HEK293 (cell line): Measurements from ENCODE around the gene SERPINA3.

Source experiments
- GLI4 ChIP-seq: fragments of 450-650 bp; formaldehyde crosslinking; IDR thresholded peaks from 2 replicates; pipeline ENCODE4 v1.5.1; 2016; ENCODE audit warnings: missing biosample characterization, missing genetic modification characterization
- SP7 ChIP-seq: fragments of 450-650 bp; formaldehyde crosslinking; IDR thresholded peaks from 2 replicates; pipeline ENCODE4 v1.5.1; 2016; ENCODE audit warnings: missing biosample characterization, missing genetic modification characterization
- ZNF133 ChIP-seq: fragments of 450-650 bp; formaldehyde crosslinking; IDR thresholded peaks from 2 replicates; pipeline ENCODE4 v1.5.1; 2016; ENCODE audit warnings: missing biosample characterization, missing genetic modification characterization

DNA sequence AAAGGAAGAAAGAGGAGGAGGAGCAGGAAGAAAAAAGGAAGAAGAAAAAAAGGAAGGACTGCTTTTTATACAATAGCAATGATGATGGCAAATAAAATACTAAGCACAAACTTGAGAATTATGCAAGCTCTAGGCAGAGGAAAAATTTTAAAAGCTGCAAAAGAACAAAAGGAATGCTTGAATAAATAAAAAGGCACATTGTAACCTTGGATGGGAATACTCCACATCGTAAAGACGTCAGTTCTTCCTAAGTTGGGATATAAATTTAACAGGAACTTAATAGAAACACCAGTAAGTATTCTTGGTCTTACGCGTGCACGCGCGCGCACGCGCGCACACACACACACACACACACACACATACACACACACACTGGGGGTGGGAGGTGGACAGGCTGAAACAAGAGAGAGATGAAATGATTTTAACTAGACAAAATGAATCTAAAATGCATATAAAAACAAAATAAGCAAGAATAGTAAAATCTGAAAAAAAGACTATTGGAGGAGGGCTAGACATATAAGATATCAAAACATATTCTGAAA is 43.0 kb downstream of the SERPINA3 start:
- TF ChIP-seq GLI4 (no peak), ZNF133 (tag by site-specific recombination) (no peak), SP7 (no peak)
